Measurements from ENCODE around the gene KMT2D. TPM values are rescaled to one million over a fixed set of nuclear protein-coding genes. Genes with fewer than 3 reads are reported as not detected.

The KMT2D gene
- total RNA-seq, 4 donors from 2014 or later: 29.4 to 67.9 (median 47.9) TPM

GRCh38 chr12:49092086-49092815 is 31.7 kb upstream of the KMT2D start:
- DNase-seq: no peak
- WGBS, 2 donors: 3 to 14% methylated on average over 9 to 11 of the region's 32 CpGs

GRCh38 chr12:49091836-49092085 is 31.2 kb upstream of the KMT2D start:
- Histone ChIP-seq H3K27ac (peak overlapping the region in 1 of 4 donors; percentile 50), H3K36me3 (peaks cover 0 to 9% (median 0%) of the 10 kb centered on the region in 3 donors), H3K4me3 (peak overlapping the region in 3 of 4 donors; percentile 18 to 55 (median 30)), H3K4me1 (peaks cover 42 to 75% (median 63%) of the 10 kb centered on the region in 3 donors), H3K9me3 (no peaks in the 10 kb centered on the region), H3K27me3 (peaks cover 21 to 69% (median 37%) of the 10 kb centered on the region in 4 donors)
- TF ChIP-seq POLR2A (IDR thresholded peaks at IDR 0.05): no peak
- TF ChIP-seq CTCF (IDR thresholded peaks at IDR 0.05): no peak
- DNase-seq: no peak
- 0% methylated on average over 2 of the region's 14 CpGs; no CpG with 5 or more reads in 1 of the 2 donors for WGBS, 2 donors
- intact Hi-C loops (cut with DNase I): loop anchor here (10.0 kb wide), 1 partner anchor 143 kb away; no protein-coding TSS in a partner anchor

More at GRCh38 chr12:49092086-49092815, 31.7 kb upstream of the KMT2D start:
- H3K27ac ChIP-seq: peak overlapping the region in 2 of 4 donors; percentile 30 to 50
- intact Hi-C loops (cut with DNase I): loop anchor here (10.0 kb wide), 1 partner anchor 143 kb away; no protein-coding TSS in a partner anchor
- no peaks in the 10 kb centered on the region for H3K9me3 ChIP-seq
- H3K36me3 ChIP-seq: peaks cover 0 to 14% (median 3%) of the 10 kb centered on the region in 3 donors
- peaks cover 42 to 75% (median 63%) of the 10 kb centered on the region in 3 donors for H3K4me1 ChIP-seq
- no peak for TF ChIP-seq CTCF (IDR thresholded peaks at IDR 0.05)
- H3K4me3 ChIP-seq: peak overlapping the region in 3 of 4 donors; percentile 18 to 55 (median 30)
- peaks cover 21 to 69% (median 37%) of the 10 kb centered on the region in 4 donors for H3K27me3 ChIP-seq

- peak overlapping the region in 3 of 4 donors; percentile 18 to 64 (median 30) for H3K4me3 ChIP-seq
- peak overlapping the region in 2 of 4 donors; percentile 34 to 50 for H3K27ac ChIP-seq
- H3K27me3 ChIP-seq: peaks cover 21 to 69% (median 37%) of the 10 kb centered on the region in 4 donors
- no peak for DNase-seq
- H3K4me1 ChIP-seq: peaks cover 42 to 75% (median 63%) of the 10 kb centered on the region in 3 donors
- TF ChIP-seq POLR2A (IDR thresholded peaks at IDR 0.05) (no peak), CTCF (IDR thresholded peaks at IDR 0.05) (no peak)
- 27 to 30% methylated on average over 7 to 21 of the region's 41 CpGs for WGBS, 2 donors
- no peaks in the 10 kb centered on the region for H3K9me3 ChIP-seq
- H3K36me3 ChIP-seq: peaks cover 0 to 5% (median 0%) of the 10 kb centered on the region in 3 donors
- intact Hi-C loops (cut with DNase I): loop anchor here (10.0 kb wide), 1 partner anchor 144 kb away; no protein-coding TSS in a partner anchor
Observed at GRCh38 chr12:49091056-49091835, 30.7 kb upstream of the KMT2D start.

- Histone ChIP-seq H3K4me1 (peaks cover 42 to 75% (median 63%) of the 10 kb centered on the region in 3 donors), H3K4me3 (peak overlapping the region; percentile 17 to 64 (median 34)), H3K9me3 (no peaks in the 10 kb centered on the region), H3K36me3 (no peaks in the 10 kb centered on the region), H3K27ac (peak overlapping the region in 2 of 4 donors; percentile 31 to 50), H3K27me3 (peaks cover 21 to 69% (median 37%) of the 10 kb centered on the region in 4 donors)
- TF ChIP-seq CTCF (IDR thresholded peaks at IDR 0.05) (peak in 1 of 6 experiments; percentile 5), POLR2A (IDR thresholded peaks at IDR 0.05) (no peak)
- intact Hi-C loops (cut with DNase I): loop anchor here (10.0 kb wide), 1 partner anchor 145 kb away; no protein-coding TSS in a partner anchor
- DNase-seq: no peak
- WGBS, 2 donors: 15 to 25% methylated on average over 8 to 10 of the region's 88 CpGs
Observed at GRCh38 chr12:49089821-49090773, 29.5 kb upstream of the KMT2D start.
